Fibroblast of lung (primary cell): ENCODE measurements around the gene ZPR1. TPM values are rescaled to one million over a fixed set of nuclear protein-coding genes. Genes with fewer than 3 reads are reported as not detected.

ENCODE experiments used
- DNase-seq, 2 donors: peaks; one replicate each; pipeline versions ENCODE4 v3.0.0 to v3.0.0-alpha.2; 2010; ENCODE audit warnings: low read depth in 2 of 2
- H2AFZ ChIP-seq: 2 replicates; pipeline ENCODE4 v1.5.1; 2012; ENCODE audit warnings: low read length, control low read depth, inconsistent platforms
- H3K27ac ChIP-seq: 2 replicates; pipeline ENCODE4 v1.5.1; 2011; ENCODE audit warnings: low read length, control low read depth; ENCODE audit not compliant: insufficient read depth
- H3K27me3 ChIP-seq: 2 replicates; pipeline ENCODE4 v1.5.1; 2011; ENCODE audit warnings: mild to moderate bottlenecking, low read length; ENCODE audit not compliant: control insufficient read depth, insufficient read depth
- H3K36me3 ChIP-seq: 2 replicates; pipeline ENCODE4 v1.5.1; 2011; ENCODE audit warnings: low read length; ENCODE audit not compliant: control insufficient read depth, insufficient read depth
- H3K4me1 ChIP-seq: 2 replicates; pipeline ENCODE4 v1.5.1; 2011; ENCODE audit warnings: low read length; ENCODE audit not compliant: control insufficient read depth, insufficient read depth; ENCODE audit errors: extremely low read depth
- H3K4me2 ChIP-seq: 2 replicates; pipeline ENCODE4 v1.5.1; 2011; ENCODE audit warnings: low read length, control low read depth; ENCODE audit not compliant: insufficient read depth; ENCODE audit errors: extremely low read depth
- H3K4me3 ChIP-seq, 4 experiments: fragments of 200-600 bp in 1 of 4; sonication (generic) in 1 of 4; replicated peaks in 1 of 4; 2 replicates each; pipeline ENCODE4 v1.5.1; 2011 to 2016; ENCODE audit warnings: low read length in 4 of 4, low read depth in 3 of 4, mild to moderate bottlenecking in 3 of 4, control low read depth in 2 of 4, inconsistent platforms in 1 of 4, mixed read lengths in 1 of 4; ENCODE audit not compliant: insufficient read depth in 1 of 4; ENCODE audit errors: control extremely low read depth in 1 of 4
- H3K79me2 ChIP-seq: 2 replicates; pipeline ENCODE4 v1.5.1; 2012; ENCODE audit warnings: mild to moderate bottlenecking, low read length, inconsistent platforms; ENCODE audit not compliant: control insufficient read depth, insufficient read depth
- H3K9ac ChIP-seq: 2 replicates; pipeline ENCODE4 v1.5.1; 2011; ENCODE audit warnings: mild to moderate bottlenecking, low read length, control low read depth; ENCODE audit not compliant: insufficient read depth
- H3K9me3 ChIP-seq: 2 replicates; pipeline ENCODE4 v1.5.1; 2012; ENCODE audit warnings: low read depth, low read length; ENCODE audit not compliant: control insufficient read depth, insufficient read depth
- H4K20me1 ChIP-seq: 2 replicates; pipeline ENCODE4 v1.5.1; 2011; ENCODE audit warnings: low read length; ENCODE audit not compliant: control insufficient read depth, insufficient read depth; ENCODE audit errors: extremely low read depth
- EZH2 ChIP-seq: IDR thresholded peaks from 2 replicates; pipeline ENCODE4 v1.5.1; 2012; ENCODE audit warnings: low read length, control low read depth, mild to moderate bottlenecking; ENCODE audit errors: missing control alignments
- polyA plus RNA-seq, 2 donors: library from polyadenylated mRNA; depleted of rRNA in 1 of 2; stranded (reverse) in 1 of 2; unstranded in 1 of 2; fragments of >200 nt; gene quantifications; 2 replicates each; pipeline ENCODE4 v1.2.1, GENCODE V29; 2011 to 2012; ENCODE audit warnings: missing spikeins in 1 of 2
- total RNA-seq: library from RNA; depleted of rRNA; stranded (reverse); fragments of >200 nt; gene quantifications from 2 replicates; pipeline ENCODE4 v1.2.1, GENCODE V29; 2014
- TF ChIP-seq, protein P1 (sequence below), 2 donors: IDR thresholded peaks in 1 of 2; conservative IDR thresholded peaks in 1 of 2; 1 replicate in 1 of 2; 2 replicates in 1 of 2; pipeline ENCODE4 v1.5.1; 2011 to 2012; ENCODE audit warnings: low read length in 2 of 2, control low read depth in 1 of 2, inconsistent platforms in 1 of 2, low read depth in 1 of 2, mild to moderate bottlenecking in 1 of 2

Gene ZPR1
- total and polyA plus RNA-seq, 2 donors (not counting 1 experiment from before 2014, with no cell fraction given) = 28.4 to 56.4 TPM

DNA sequence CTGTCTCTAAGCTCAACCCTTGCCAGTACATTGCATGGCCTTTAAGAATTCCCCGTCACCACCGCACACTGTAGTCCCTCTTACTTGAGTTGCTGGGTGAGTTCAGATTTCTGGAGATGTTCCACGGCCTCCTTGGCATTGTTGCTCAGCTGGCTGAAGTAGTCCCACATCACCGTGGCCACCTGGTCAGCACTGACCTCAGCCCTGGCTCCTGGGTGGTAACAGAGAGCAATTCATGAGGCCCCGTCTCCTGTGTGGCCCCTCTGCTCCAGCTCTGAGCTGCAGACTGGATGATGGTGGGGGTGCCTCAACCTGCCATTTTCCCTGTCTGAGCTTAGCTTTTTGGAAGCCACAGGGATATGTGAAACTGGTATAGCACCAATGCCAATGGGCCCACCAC, 34.8 kb upstream of the ZPR1 start:
- TF ChIP-seq, protein P1, sequence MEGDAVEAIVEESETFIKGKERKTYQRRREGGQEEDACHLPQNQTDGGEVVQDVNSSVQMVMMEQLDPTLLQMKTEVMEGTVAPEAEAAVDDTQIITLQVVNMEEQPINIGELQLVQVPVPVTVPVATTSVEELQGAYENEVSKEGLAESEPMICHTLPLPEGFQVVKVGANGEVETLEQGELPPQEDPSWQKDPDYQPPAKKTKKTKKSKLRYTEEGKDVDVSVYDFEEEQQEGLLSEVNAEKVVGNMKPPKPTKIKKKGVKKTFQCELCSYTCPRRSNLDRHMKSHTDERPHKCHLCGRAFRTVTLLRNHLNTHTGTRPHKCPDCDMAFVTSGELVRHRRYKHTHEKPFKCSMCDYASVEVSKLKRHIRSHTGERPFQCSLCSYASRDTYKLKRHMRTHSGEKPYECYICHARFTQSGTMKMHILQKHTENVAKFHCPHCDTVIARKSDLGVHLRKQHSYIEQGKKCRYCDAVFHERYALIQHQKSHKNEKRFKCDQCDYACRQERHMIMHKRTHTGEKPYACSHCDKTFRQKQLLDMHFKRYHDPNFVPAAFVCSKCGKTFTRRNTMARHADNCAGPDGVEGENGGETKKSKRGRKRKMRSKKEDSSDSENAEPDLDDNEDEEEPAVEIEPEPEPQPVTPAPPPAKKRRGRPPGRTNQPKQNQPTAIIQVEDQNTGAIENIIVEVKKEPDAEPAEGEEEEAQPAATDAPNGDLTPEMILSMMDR (conservative IDR thresholded peaks at IDR 0.05 in 1 of 2, IDR thresholded peaks at IDR 0.05 in 1 of 2; ENCODE audit: low read depth in 1 of 2, low read length in 2 of 2) = no peak
- H3K27ac ChIP-seq = no peak overlapping the region
- H3K9ac ChIP-seq = no peak overlapping the region
- H3K36me3 ChIP-seq = no peaks in the 10 kb centered on the region
- no peaks in the 10 kb centered on the region for H3K4me1 ChIP-seq
- H3K9me3 ChIP-seq = no peaks in the 10 kb centered on the region
- no peak overlapping the region for H3K4me3 ChIP-seq
- no peak overlapping the region for H3K4me2 ChIP-seq
- no peak overlapping the region for H2AFZ ChIP-seq
- H3K27me3 ChIP-seq = peaks cover 5% of the 10 kb centered on the region
- no peaks in the 10 kb centered on the region for H4K20me1 ChIP-seq
- no peak for DNase-seq
- no peaks in the 10 kb centered on the region for H3K79me2 ChIP-seq

DNA sequence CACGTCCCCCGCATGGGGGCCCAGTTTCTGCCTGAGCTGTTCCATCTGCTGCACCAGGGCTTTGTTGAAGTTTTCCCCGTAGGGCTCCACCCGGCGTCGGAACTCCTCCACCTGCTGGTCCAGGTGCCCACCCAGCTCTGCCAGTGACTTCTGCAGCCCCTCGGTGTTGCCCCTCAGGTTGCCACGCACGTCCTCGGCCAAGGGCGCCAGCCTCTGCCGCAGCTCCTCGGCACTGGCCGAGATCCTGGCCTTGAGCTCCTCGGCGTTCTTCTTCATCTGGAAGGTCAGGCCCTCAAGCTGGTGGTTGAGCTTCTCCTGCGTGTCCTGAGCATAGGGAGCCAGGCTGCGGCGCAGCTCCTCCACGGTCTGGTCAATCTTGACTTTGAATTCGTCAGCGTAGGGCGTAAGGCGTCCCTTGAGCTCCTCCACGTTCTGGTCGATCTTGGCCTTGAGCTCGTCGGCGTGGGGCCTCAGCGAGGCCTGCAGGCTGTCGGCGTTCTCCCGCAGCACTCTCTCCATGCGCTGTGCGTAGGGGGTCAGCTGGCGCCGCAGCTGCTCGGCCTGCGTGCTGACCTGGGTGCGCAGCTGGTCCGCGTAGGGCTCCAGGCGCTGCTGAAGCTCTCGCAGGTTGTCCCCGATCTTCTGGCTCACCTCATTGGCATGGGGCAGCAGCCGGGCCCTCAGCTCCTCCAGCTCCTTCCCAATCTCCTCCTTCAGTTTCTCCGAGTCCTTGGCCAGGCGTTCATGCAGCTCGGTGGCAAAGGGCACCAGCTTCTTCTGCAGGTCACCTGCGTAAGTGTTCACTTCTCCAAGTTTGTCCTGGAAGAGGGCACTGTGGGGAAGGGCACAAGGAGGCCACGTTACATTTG, 33.5 kb upstream of the ZPR1 start:
- Histone ChIP-seq H3K9me3 (no peaks in the 10 kb centered on the region), H3K9ac (no peak overlapping the region), H2AFZ (no peak overlapping the region), H3K4me3 (no peak overlapping the region), H3K27ac (no peak overlapping the region), H4K20me1 (no peaks in the 10 kb centered on the region), H3K4me1 (no peaks in the 10 kb centered on the region), H3K36me3 (no peaks in the 10 kb centered on the region), H3K27me3 (peaks cover 5% of the 10 kb centered on the region), H3K79me2 (no peaks in the 10 kb centered on the region), H3K4me2 (no peak overlapping the region)
- TF ChIP-seq, protein P1 (conservative IDR thresholded peaks at IDR 0.05 in 1 of 2, IDR thresholded peaks at IDR 0.05 in 1 of 2; ENCODE audit: low read depth in 1 of 2, low read length in 2 of 2) = no peak
- DNase-seq = no peak

DNA sequence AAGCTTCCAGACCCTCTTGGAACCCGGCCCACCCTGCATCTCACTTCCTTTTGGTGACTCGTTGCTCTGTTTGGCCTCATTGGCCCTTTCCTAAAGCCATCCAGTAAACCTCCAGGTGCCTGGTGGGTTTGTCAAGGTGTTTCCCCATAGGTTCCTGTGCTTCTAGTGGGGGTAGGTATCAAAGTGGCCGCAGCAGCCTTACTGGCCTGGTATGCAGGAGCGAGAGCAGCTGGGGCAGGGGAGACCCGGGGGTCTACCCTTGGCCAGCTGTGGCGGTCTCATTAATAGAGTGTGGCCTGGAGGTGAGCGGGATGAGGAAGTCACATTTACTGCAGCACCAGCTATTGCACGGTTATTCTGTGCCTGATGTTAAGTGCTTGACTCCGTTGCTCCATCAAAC, 31.2 kb upstream of the ZPR1 start:
- TF ChIP-seq EZH2 = no peak
- TF ChIP-seq, protein P1 (conservative IDR thresholded peaks at IDR 0.05 in 1 of 2, IDR thresholded peaks at IDR 0.05 in 1 of 2; ENCODE audit: low read depth in 1 of 2, low read length in 2 of 2) = no peak
- DNase-seq = no peak
- Histone ChIP-seq H3K36me3 (no peaks in the 10 kb centered on the region), H2AFZ (no peak overlapping the region), H3K9me3 (no peaks in the 10 kb centered on the region), H3K4me2 (no peak overlapping the region), H3K27me3 (peaks cover 5% of the 10 kb centered on the region), H3K4me3 (no peak overlapping the region), H3K27ac (no peak overlapping the region), H3K9ac (no peak overlapping the region), H3K79me2 (no peaks in the 10 kb centered on the region), H4K20me1 (no peaks in the 10 kb centered on the region), H3K4me1 (no peaks in the 10 kb centered on the region)
